Right renal cortex interstitium (tissue), 3 donors: ENCODE results near the gene HOTAIR. TPM values are rescaled to one million over a fixed set of nuclear protein-coding genes. Genes with fewer than 3 reads are reported as not detected.

Experiments
- DNase-seq, 3 donors: peaks; one replicate each; pipeline ENCODE4 v3.0.0-alpha.2; 2013; ENCODE audit warnings: low read depth in 3 of 3, low spot score in 2 of 3
- polyA plus RNA-seq, 3 donors: library from polyadenylated mRNA; unstranded; fragments of 120-200 nt; gene quantifications; one replicate each; pipeline ENCODE4 v1.2.1, GENCODE V29; 2013; ENCODE audit not compliant: insufficient read length in 3 of 3

The HOTAIR gene
- polyA plus RNA-seq, 3 donors = 1.1 to 2.9 (median 1.2) TPM

DNA sequence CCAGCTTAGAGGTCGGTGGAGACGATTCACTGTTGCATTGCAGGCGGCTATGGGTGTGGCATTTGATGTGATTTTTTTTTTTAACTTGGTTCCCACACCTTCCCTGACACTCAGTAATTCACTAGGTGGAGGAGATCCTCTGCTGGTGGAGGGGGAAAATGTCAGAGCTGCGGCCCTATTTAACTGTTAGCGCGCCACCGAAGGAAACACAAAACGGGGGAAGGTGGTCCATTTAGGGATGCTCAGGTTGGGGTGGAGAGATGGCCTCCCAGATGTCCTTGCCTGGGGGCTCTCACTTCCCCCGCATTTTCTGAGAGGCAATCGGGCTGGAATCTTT is 24.3 kb downstream of the HOTAIR start:
- no peak for DNase-seq

DNA sequence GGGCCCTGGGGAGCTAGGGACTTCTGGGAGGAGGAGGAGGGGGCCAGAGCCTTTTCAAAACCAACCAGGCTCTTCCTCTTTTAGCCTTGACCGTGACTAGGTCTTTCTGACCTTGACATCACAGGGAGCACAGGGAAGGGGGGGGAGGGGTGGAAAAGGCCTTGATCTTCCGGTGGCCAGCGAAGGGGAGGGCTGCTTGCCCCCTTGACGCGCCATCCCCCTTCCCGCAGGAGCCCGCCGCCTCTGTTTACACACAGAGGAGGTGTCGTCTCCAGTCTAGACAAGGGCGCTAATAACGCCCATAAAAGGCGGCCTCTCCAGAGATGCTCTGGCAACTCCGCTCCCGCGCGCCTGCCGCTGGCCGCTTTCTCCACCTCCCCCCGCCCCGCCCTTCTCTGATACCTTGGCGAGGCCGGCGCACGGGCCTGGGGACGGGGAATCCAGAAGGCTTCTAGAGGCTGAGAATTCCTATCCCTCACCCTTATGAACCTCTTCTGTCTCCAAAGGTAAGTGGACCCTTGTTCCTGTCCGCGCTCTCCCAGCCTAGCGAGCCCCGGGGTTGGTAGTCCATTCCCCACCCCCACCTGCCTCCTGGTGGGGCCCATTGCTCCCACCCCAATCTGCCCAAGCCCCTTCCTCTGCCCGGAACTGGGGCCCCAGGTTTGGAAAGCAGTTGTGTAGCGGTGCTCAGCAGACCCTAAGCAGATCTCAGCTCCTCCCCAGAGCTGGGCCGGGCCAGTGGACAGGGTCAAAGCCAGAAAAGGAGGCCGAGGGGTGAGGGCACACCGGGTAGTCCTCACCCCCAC is 24.9 kb downstream of the HOTAIR start:
- DNase-seq = no peak

DNA sequence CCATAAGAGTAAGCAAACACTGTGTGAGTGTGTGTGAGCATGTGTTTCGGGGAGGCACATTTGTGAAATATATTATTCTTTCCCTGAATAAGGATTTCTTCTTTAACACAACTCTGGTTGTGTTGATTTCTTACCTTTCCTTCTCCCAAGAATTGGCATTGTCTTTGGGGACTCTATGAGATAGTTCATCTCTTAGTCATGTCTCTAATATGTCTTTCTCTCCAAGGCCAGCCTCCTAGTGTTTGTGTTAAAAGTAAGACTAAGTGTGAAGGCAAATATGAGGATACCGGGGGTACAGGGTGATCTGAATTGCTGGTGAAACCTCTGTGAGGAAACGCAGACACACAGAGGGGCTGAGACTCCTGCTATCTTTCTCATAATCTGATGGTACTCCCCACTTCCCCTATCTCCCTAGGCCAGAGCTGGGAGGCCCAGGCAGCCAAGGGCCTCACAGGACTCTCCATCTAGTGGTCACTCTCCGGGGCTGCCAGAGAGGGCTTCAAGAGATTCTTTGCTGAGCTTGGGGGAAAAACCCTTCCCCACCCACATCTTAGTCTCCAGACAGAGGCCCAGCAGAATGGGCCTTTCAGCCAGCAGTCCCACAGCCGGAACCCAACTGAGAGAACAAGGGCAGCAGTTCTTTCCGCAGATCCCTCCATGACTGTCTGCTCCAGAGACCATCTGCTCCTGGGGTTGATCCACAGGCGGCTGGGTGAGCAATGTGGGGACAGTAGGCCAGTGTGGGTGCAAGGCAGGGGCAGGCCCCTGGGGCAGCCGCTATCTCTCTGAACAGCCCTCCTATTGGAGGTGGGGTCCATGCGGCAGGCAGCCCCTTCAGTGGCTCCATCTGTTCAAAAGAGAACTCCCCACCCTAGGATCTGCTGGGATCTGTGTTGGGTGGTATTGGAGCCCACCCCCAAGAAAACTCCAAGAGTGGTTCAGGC is 25.8 kb downstream of the HOTAIR start:
- DNase-seq = no peak

DNA sequence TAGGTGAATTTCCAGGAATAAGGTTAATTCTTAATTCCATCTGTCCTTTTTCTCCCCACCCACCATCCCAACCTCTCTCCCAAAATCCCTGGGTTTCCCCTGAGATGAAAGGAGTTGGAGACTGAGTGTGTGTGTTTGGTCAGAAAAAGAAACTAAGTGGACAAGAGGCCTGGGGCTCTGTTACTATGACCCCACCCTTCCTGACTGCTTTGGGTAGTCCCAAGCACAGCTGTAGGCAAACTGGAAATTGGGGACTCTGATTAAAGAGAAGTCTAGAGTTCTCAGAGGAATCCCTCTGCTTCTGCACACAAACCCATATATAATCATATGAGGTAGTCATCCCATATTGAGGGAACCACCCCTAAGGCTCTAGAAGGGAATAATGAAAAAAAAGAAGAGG is 27.0 kb downstream of the HOTAIR start:
- no peak for DNase-seq

DNA sequence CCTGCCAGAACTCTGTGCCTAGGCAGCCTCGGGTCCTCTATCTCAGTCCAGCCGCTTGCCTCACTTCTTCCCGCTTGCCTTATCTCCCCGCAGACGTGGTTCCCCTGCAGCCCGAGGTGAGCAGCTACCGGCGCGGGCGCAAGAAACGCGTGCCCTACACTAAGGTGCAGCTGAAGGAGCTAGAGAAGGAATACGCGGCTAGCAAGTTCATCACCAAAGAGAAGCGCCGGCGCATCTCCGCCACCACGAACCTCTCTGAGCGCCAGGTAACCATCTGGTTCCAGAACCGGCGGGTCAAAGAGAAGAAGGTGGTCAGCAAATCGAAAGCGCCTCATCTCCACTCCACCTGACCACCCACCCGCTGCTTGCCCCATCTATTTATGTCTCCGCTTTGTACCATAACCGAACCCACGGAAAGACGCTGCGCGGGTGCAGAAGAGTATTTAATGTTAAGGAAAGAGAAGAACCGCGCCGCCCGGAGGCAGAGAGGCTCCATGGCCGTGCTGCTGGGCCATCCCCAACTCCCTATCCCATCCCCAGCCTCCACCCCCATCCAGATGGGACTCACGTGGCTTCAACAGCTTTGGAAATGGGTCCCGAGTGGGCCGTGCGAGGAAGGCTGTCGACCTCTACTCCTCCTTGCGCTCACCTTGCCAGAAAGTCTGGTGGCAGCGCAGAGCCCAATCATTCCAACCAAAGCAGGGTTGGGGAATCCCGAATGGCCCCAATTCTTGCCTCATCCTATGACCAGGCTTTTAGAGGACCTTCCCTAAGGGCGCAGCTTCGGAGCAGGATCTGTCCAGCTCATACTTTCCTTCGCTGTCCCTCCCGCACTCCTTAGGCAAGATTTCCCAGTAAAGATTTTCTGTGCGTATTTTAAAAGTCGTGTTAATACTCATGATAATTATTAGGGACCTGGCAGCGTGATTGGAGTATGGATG is 29.6 kb downstream of the HOTAIR start:
- no peak for DNase-seq

DNA sequence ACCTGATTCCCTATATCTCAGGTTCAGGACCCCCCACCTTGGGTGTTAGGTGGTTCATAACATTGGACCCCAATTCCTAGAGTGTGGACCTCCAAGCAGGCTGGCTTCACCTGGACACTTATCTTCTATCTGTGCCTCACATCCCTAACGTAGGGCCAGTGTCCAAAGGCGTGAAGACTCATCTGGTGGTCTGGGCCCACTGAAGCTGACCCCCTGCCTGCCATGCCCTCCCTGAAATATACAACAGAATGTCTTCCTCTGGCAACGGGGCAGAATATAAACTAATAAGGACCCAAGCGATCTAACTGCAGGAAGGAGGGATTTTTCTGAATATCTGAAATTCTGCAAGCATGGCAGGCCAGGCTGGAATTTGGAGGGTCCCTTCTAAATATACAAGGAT is 30.5 kb downstream of the HOTAIR start:
- no peak for DNase-seq

DNA sequence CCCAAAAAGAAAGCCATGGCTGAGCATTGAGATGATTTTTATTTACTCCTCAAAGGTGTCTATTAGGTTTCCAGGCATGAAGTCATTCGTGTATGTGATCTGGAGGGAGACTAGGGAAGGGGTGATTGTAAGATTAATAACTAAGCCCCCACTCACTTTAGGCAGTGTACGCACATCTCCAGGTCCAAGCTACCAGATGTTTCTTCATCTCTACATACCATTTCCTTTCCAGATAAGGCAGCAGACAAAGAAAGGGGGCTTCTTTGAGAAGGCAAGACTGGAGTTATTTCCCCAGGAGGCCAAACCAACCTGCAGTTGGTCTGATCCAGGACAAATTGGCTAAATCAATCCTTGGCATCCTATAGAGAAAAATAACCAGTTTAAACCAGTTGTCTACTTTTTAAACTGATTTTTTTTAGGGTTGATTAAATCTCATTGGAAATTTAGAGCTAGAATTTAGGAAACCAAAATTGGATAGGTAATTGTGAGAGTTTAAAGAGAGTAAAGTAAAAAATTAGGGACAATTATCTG is 32.2 kb downstream of the HOTAIR start:
- DNase-seq = no peak

DNA sequence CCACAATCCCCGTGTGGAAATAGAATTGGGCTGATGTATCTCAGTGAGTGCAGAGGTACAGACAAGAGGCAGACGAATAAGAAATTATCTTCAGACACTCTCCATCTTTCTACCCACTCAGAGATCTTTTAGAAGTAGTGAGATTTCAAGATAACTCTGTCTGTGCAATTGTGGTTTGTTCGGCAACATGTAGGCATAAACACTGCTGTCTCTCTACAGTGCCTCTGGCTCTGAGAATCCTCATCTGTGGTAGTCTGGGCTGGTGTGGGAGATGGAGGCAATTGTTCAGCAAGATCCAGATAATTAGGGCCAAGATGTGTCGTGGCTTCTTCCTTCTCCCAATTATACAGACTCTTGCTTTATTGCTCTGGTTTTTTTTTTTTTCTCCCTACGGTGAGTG is 33.0 kb downstream of the HOTAIR start:
- DNase-seq = no peak

DNA sequence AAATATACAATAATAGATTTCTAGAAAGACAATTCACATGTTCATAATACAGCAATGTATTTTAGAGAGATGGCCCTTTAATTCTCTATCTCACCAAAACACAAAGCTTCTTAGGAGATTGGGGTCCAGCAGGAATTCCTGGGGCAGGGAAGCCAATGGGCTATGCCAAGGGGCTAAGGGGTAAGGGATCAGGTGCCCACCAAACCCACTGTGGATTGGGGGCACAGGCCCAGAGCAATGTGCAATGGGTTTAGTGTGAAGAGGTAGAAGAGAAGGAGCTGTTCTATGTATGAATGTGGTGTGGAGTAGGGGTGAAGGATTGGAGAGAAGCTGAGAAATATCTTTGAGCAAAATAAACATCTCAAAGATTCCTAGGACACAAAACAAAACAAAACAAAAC is 33.6 kb downstream of the HOTAIR start:
- DNase-seq = no peak

DNA sequence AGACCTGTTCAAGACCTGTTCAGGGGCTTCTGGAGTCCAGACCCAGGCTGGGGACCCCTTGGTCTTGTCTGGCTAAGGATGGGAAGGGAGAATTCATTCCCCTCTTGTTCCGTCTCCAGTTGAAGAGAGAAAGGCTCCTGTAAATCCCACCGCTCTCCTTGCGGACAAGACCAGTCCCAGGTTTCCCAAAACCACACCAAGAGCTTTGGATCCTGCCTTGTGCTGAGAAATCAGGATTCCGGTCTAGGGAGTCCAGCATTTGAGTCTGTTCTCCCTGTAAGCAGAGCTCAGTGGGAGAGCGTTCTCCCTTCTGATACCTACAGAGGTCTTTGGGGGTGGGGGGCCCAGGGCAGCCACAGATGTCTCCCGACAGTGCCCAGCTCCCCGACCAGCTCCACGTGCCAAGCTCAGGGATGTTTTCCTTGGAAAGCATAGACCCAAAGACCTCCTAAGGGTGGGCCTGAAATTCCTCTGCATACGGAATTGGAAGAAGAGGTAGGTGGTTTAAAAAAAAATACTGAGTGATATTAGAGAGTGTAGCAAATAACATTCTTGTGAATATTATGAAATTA is 34.2 kb downstream of the HOTAIR start:
- DNase-seq = no peak

DNA sequence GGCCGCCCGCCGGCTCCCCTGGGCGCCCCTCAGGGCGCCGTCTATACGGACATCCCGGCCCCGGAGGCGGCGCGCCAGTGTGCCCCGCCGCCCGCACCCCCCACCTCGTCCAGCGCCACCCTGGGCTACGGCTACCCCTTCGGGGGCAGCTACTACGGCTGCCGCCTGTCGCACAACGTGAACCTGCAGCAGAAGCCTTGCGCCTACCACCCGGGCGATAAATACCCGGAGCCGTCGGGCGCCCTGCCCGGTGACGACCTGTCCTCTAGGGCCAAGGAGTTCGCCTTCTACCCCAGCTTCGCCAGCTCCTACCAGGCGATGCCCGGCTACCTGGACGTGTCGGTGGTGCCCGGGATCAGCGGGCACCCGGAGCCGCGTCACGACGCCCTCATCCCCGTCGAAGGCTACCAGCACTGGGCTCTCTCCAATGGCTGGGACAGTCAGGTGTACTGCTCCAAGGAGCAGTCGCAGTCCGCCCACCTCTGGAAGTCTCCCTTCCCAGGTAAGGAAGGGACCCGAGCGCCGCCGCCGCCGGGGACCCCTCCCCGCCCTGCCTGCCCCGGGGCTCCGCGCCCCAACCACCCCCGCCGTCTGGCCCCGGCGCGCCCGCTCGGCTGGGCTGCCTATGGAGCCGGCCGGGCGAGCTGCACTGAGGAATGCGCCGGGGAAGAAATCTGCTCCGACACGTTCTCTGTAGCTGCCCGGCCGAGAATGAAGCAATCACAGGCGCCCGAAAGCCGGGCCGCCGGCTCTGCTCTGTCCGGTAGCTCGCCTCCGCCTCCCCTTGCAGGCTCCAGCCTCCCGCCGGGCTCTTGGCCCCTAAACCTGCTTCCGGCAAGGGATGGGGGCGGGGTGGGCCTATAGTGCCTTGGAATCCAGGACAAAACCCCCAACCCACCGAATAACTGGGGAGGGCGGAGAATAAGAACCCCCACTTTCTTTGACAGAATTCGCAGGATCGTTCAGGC is 35.3 kb downstream of the HOTAIR start:
- DNase-seq = no peak

DNA sequence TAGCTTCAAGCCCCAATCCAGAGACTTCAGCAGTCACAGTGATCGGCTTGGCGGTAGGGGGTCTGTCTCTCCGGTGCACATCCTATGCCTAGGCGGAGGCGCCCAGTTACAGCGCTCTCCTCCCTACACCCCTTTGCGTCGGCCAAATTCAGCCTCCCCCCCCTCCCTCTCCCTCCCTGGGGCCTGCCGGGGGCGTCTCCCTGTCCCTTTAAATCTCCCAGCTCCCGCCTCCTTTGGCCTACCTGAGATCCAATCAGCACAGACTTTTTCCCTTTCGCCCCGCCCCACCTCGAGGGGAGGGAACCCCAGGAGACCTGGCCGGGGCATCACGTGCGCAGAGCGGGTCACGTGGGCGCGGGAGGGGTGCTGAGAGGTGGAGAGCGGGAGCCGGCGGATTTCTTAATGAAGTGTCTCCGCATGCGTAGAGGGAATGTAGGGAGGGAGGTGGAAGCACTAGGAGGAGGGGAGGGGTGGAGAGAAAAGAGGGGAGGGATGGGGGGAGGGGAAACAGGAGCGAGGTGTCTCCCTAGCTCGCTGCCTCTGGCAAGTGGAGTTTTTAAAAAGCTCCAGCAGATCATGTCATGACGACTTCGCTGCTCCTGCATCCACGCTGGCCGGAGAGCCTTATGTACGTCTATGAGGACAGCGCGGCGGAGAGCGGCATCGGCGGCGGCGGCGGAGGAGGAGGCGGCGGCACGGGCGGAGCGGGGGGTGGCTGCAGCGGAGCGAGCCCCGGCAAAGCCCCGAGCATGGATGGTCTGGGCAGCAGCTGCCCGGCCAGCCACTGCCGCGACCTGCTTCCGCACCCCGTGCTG is 36.2 kb downstream of the HOTAIR start, which contains the start of gene HOXC13:
Gene HOXC13 (plus strand): TSS at position 506 of the 815 bp plus-strand sequence. CDS start 76 bp downstream, at position 582.
- DNase-seq = peak in 2 of 3 donors; percentile 70 to 83

DNA sequence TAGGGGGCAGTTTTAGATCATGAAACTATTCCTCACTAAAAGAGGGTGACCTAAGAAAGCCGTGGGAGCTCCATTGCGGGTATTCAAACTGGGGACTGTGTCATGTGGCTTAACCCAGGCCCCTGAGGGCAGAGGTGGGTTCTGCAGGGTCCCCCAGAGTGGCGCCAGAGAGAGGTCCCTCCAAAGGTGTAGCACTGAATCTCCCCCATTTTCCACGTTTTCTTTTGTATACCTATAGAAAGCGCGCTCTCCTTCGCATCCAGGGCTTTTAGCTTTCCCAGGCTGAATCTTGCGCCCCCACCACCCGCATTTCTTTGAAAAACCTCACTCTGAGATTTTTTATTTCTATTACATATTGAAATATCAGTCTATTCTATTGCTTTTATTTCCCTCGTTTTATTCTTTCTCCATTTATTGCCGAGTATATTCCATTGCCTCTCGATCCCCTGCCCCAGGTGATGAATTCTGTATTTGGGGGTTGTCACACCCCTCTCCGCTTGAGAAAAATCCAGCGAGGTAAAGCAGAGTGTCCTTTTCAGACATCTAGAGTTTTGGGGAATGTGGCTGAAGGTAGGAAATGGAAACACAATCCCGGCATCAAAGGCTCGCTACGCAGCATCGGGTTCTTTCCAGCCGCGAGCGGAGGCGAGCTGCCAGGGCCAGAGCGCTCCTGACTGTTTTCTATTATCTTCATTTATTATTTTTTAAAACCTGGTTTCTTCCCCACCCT is 37.0 kb downstream of the HOTAIR start:
- DNase-seq = no peak

DNA sequence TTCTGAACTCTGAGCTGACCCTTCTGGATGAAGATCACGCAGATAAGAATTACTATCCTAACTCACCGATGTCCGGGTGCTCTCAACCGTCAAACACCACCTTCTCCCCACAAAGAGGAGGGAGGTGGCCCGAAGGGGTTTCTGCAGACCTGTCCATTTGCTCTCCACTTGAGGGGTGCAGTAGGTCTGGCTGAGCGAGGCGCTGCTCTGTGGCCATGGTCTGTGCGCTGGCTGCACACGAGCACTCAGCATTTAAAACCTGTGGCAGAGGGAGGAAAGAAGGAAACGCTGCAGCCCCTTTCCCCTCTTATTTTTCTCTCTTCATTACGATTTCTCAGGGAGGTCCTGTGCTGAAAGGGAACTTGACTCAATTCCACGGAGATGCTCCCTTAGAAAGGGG is 37.7 kb downstream of the HOTAIR start:
- no peak for DNase-seq

DNA sequence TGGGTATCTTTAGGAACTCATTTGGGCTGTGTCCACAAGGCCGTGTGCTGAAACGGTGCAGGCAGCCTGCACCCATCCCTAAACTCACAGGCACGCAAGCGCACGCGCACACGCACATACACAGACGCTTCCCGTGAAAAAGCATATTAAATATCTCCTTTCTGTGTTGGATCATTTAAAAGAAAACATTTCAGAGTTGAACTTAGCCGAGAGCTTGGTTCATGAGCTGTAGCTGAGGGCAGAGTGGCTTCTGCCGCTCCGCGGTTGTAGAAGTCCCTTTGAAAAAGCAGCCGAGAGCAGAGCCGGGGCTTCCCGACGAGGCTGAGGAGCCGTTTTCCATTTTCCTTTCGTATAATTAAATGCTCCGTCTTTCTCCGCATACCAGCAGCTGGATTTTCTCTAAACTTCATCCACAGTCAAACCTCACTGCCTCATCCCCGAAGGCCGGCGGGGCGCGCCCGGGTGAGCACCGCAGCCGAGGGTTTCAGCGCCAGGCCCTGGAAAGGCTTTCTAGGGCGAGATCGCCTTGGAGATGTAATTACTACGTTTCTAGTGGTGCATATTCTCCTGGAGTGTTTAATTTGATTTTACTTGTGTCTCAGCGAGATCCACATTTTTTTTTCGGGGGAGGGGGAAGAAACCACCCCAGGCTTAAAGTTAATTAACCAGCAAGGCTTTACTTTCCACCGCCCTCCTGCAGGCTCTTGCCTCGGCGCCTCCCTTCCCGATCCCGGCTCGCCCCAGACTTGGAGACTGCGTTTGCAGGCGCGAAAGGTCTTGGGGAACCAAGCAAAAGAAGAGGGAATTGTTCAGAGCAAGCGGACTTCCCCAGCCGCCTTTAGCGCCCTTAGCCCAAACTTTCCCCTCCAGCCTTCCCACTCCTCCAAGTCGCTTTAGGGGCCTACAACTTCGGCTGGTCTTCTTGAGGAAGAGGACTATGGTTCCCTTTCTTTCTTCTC is 39.1 kb downstream of the HOTAIR start:
- DNase-seq = no peak

DNA sequence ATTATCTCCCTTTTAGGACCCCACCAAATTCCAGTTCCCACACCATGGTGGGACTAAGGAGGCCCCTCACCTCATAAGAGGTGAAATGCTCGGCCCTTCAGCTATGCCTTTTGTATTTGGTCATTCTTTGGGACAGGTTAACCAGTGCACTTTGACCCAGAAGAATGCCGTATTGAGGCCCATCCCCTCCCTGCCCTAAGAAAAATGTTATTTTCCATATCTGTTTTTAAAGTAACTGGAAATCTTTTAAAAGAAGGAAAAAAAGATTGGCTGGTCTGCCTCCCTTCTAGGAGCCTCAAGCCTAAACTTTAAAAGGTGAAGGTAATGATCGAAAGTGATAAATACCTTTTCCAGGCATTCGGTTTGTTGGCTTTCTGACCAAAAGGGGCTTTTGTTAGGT is 41.8 kb downstream of the HOTAIR start:
- DNase-seq = no peak
